A549 (cell line): ENCODE data around the gene ZFHX3. TPM values are rescaled to one million over a fixed set of nuclear protein-coding genes. Genes with fewer than 3 reads are reported as not detected.

Source experiments
- ATAC-seq, 2 experiments: fragments of 200-7000 bp in 1 of 2; fragments of >200 bp in 1 of 2; cut with Nextera tagmentation in 1 of 2; cut with Tn5 transposase in 1 of 2; 3 replicates each; pipeline versions ENCODE4 v1.8.0 to v1.9.1; 2018 to 2020; ENCODE audit warnings: mild to moderate bottlenecking in 1 of 2, moderate library complexity in 1 of 2
- CTCF ChIA-PET: fragments of 300-600 bp; sonication (Branson Sonifier 250); formaldehyde crosslinking; extraction: SDS; loops from one replicate; lab custom pipeline; 2021; ENCODE audit warnings: antibody characterized with exemption, inconsistent platforms; lab: Yijun Ruan, JAX
- POLR2A ChIA-PET: fragments of 350-600 bp; formaldehyde crosslinking; extraction: SDS; loops from one replicate; lab custom pipeline; 2021; ENCODE audit warnings: antibody characterized with exemption, inconsistent platforms; lab: Yijun Ruan, JAX
- DNase-seq, 2 experiments: peaks; one replicate each; pipeline versions ENCODE4 v3.0.0 to v3.0.0-alpha.2; 2011 to 2016; ENCODE audit warnings: low read depth in 1 of 2, low spot score in 1 of 2
- FAIRE-seq: peaks from 2 replicates; lab custom pipeline; 2011; peaks lifted over from hg19 to GRCh38; lab: Jason Lieb, UNC
- H3K27ac ChIP-seq, 2 experiments: fragments of >200 bp; sonication (Bioruptor Twin); formaldehyde crosslinking; 3 replicates each; pipeline ENCODE4 v1.5.1; 2016 to 2017
- H3K4me1 ChIP-seq: fragments of >200 bp; sonication (Bioruptor Twin); formaldehyde crosslinking; 3 replicates; pipeline ENCODE4 v1.6.1; 2016
- H3K4me2 ChIP-seq: fragments of >200 bp; sonication (Bioruptor Twin); formaldehyde crosslinking; 3 replicates; pipeline ENCODE4 v1.6.1; 2016
- H3K4me3 ChIP-seq: fragments of >200 bp; sonication (Bioruptor Twin); formaldehyde crosslinking; 3 replicates; pipeline ENCODE4 v1.5.1; 2016
- H3K9me3 ChIP-seq: fragments of >200 bp; sonication (Bioruptor Twin); formaldehyde crosslinking; 3 replicates; pipeline ENCODE4 v1.6.1; 2016
- BHLHE40 ChIP-seq: IDR thresholded peaks from 2 replicates; pipeline ENCODE4 v1.6.1; 2012; ENCODE audit warnings: low read depth, low read length, inconsistent platforms
- CBX2 ChIP-seq: fragments of 200-600 bp; sonication (generic); IDR thresholded peaks from 2 replicates; pipeline ENCODE4 v1.6.1; 2016; ENCODE audit warnings: low read depth, mild to moderate bottlenecking, borderline replicate concordance
- CBX8 ChIP-seq: fragments of 200-600 bp; sonication (generic); IDR thresholded peaks from 2 replicates; pipeline ENCODE4 v1.6.1; 2016
- EHMT2 ChIP-seq: fragments of 200-600 bp; sonication (generic); IDR thresholded peaks from 2 replicates; pipeline ENCODE4 v1.6.1; 2016; ENCODE audit warnings: antibody characterized with exemption, low read depth, mild to moderate bottlenecking, moderate library complexity
- EP300 ChIP-seq, 2 experiments: fragments of >200 bp; sonication (Bioruptor Twin); formaldehyde crosslinking; IDR thresholded peaks; 2 replicates in 1 of 2; 3 replicates in 1 of 2; pipeline ENCODE4 v1.6.1; 2016 to 2017
- FOSB ChIP-seq: fragments of 250-450 bp; sonication (Bioruptor Pico); IDR thresholded peaks from 2 replicates; pipeline ENCODE4 v1.5.0; 2020; ENCODE audit warnings: mild to moderate bottlenecking, moderate library complexity
- FOSL2 ChIP-seq, 2 experiments: fragments of 450-650 bp in 1 of 2; fragments of >200 bp in 1 of 2; sonication (Bioruptor Twin) in 1 of 2; formaldehyde crosslinking; IDR thresholded peaks; 2 replicates each; pipeline versions ENCODE4 v1.5.0 to v1.6.1; 2016 to 2020; ENCODE audit warnings: mild to moderate bottlenecking in 1 of 2, moderate library complexity in 1 of 2
- FOXS1 ChIP-seq: fragments of 250-450 bp; sonication (Bioruptor Pico); IDR thresholded peaks from 2 replicates; pipeline ENCODE4 v1.5.0; 2020; ENCODE audit warnings: mild to moderate bottlenecking, moderate library complexity
- HDAC2 ChIP-seq: fragments of 200-600 bp; sonication (generic); IDR thresholded peaks from 2 replicates; pipeline ENCODE4 v1.6.1; 2016
- HEYL ChIP-seq: fragments of 250-450 bp; sonication (Bioruptor Pico); IDR thresholded peaks from 2 replicates; pipeline ENCODE4 v1.8.0; 2021; ENCODE audit warnings: mild to moderate bottlenecking, moderate library complexity
- HOXA7 ChIP-seq: fragments of 250-450 bp; sonication (Bioruptor Pico); IDR thresholded peaks from 2 replicates; pipeline ENCODE4 v1.5.0; 2020; ENCODE audit warnings: mild to moderate bottlenecking, moderate library complexity
- KDM1A ChIP-seq: fragments of 200-600 bp; sonication (generic); IDR thresholded peaks from 2 replicates; pipeline ENCODE4 v1.6.1; 2016; ENCODE audit warnings: low read depth, mild to moderate bottlenecking
- NFE2L2 ChIP-seq: fragments of 150-350 bp; conservative IDR thresholded peaks from 2 replicates; pipeline ENCODE4 v1.6.1; 2014; ENCODE audit warnings: low read length
- POLR2A ChIP-seq: IDR thresholded peaks from 2 replicates; pipeline ENCODE4 v1.6.1; 2012; ENCODE audit warnings: mild to moderate bottlenecking, low read length
- POLR2AphosphoS2 ChIP-seq: conservative IDR thresholded peaks from 2 replicates; pipeline ENCODE4 v1.6.1; 2012; ENCODE audit warnings: low read length, improper control_type of control experiment, inconsistent platforms
- RAD21 ChIP-seq, 2 experiments: fragments of >200 bp in 1 of 2; sonication (Bioruptor Twin) in 1 of 2; formaldehyde crosslinking in 1 of 2; IDR thresholded peaks in 1 of 2; conservative IDR thresholded peaks in 1 of 2; 2 replicates in 1 of 2; 3 replicates in 1 of 2; pipeline ENCODE4 v1.6.1; 2012 to 2018; ENCODE audit warnings: inconsistent platforms in 1 of 2
- RNF2 ChIP-seq: fragments of 200-600 bp; sonication (generic); IDR thresholded peaks from 2 replicates; pipeline ENCODE4 v1.6.1; 2016; ENCODE audit warnings: low read depth, mild to moderate bottlenecking, antibody characterized with exemption, moderate library complexity, borderline replicate concordance
- SMC3 ChIP-seq: fragments of >200 bp; sonication (Bioruptor Twin); formaldehyde crosslinking; IDR thresholded peaks from 3 replicates; pipeline ENCODE4 v1.6.1; 2018; ENCODE audit warnings: inconsistent platforms
- ZC3H11A ChIP-seq: fragments of 450-650 bp; IDR thresholded peaks from 2 replicates; pipeline ENCODE4 v1.6.1; 2014; ENCODE audit warnings: antibody characterized with exemption, mild to moderate bottlenecking
- ZFP36 ChIP-seq: fragments of 450-650 bp; IDR thresholded peaks from 2 replicates; pipeline ENCODE4 v1.6.1; 2014; ENCODE audit warnings: borderline replicate concordance; ENCODE audit not compliant: partially characterized antibody
- ZSCAN20 ChIP-seq: fragments of 250-450 bp; sonication (Bioruptor Pico); IDR thresholded peaks from 2 replicates; pipeline ENCODE4 v1.8.0; 2022; ENCODE audit warnings: mild to moderate bottlenecking, moderate library complexity
- WGBS: methylation state at CpG from one replicate; pipeline ENCODE4 v1.1.6; 2017; ENCODE audit errors: missing lambda C conversion rate; 5-methylcytosine and 5-hydroxymethylcytosine counted together
- polyA plus RNA-seq, 4 experiments: library from polyadenylated mRNA; depleted of rRNA in 3 of 4; stranded (reverse); fragments of >200 nt; fragmentation: RNase III in 1 of 4; extraction: RNeasy Plus Mini Kit Qiagen cat#74134 plus additional on column Dnase treatment in 1 of 4; gene quantifications; 2 replicates in 3 of 4; 3 replicates in 1 of 4; pipeline ENCODE4 v1.2.3, GENCODE V29; 2011 to 2017
- TF ChIP-seq, protein P1 (sequence below): fragments of 450-650 bp; IDR thresholded peaks from 2 replicates; pipeline ENCODE4 v1.6.1; 2014; ENCODE audit warnings: antibody characterized with exemption
- TF ChIP-seq, protein P2 (sequence below): IDR thresholded peaks from 2 replicates; pipeline ENCODE4 v1.6.1; 2012; ENCODE audit warnings: low read depth, borderline replicate concordance
- TF ChIP-seq, protein P3 (sequence below): fragments of >200 bp; sonication (Bioruptor Twin); formaldehyde crosslinking; IDR thresholded peaks from 2 replicates; pipeline ENCODE4 v1.6.1; 2016
- TF ChIP-seq, protein P4 (sequence below): fragments of >200 bp; sonication (Bioruptor Twin); formaldehyde crosslinking; IDR thresholded peaks from 3 replicates; pipeline ENCODE4 v1.6.1; 2016
- TF ChIP-seq, protein P5 (sequence below): fragments of >200 bp; sonication (Bioruptor Twin); formaldehyde crosslinking; IDR thresholded peaks from 3 replicates; pipeline ENCODE4 v1.5.1; 2016

The ZFHX3 gene
- polyA plus RNA-seq, 2 of the 4 experiments (the other 2 are of a cell fraction): 3.9 to 6.5 TPM

DNA sequence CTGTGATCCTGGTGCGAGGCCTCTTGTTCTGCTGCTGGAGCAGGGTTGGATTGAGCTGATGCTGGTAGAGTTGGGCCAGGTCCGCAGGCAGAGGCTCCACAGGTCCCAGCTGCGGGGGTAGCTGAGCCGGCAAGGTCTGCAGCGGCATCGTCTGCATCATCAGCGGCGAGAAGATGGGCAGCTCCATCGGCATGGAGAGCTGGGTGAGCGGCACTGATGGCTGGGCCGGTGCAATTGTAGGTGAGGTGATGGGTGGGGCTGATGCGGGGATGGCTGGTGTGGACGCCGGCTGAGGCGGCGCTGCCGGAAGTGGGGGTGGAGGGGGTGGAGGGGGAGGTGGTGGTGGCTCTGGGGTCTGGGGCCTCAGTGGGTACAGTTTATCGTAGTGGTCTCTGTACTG lies 251.7 kb downstream of the ZFHX3 start:
- FAIRE-seq (no peak), ATAC-seq (no peak)
- H3K9me3 ChIP-seq: no peaks in the 10 kb centered on the region
- no peaks in the 10 kb centered on the region for H3K4me1 ChIP-seq
- CTCF ChIA-PET: interaction anchor here (0.6 to 1.5 kb wide), 2 partner anchors 37 to 51 kb away, joined by 4 read pairs; no protein-coding TSS in a partner anchor
- H3K4me2 ChIP-seq: no peak overlapping the region
- no peak for TF ChIP-seq FOXS1 (CRISPR knock-in tag)
- TF ChIP-seq CBX2: no peak
- TF ChIP-seq ZFP36: no peak
- TF ChIP-seq ZSCAN20: no peak
- TF ChIP-seq ZC3H11A: no peak
- TF ChIP-seq, protein P1, sequence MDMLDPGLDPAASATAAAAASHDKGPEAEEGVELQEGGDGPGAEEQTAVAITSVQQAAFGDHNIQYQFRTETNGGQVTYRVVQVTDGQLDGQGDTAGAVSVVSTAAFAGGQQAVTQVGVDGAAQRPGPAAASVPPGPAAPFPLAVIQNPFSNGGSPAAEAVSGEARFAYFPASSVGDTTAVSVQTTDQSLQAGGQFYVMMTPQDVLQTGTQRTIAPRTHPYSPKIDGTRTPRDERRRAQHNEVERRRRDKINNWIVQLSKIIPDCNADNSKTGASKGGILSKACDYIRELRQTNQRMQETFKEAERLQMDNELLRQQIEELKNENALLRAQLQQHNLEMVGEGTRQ: no peak
- no peak for TF ChIP-seq FOSL2 (IDR thresholded peaks at IDR 0.05)
- TF ChIP-seq FOSL2 (CRISPR knock-in tag; IDR thresholded peaks at IDR 0.05): no peak
- no peak for TF ChIP-seq CBX8
- no peak for TF ChIP-seq EHMT2
- no peak for TF ChIP-seq RNF2
- TF ChIP-seq KDM1A: no peak
- TF ChIP-seq, all 56 proteins: peak for 0
- H3K27ac ChIP-seq: no peak overlapping the region
- POLR2A ChIA-PET: no interaction called here
- DNase-seq: no peak
- no peak overlapping the region for H3K4me3 ChIP-seq
- 95% methylated on average over 12 of the region's 18 CpGs for WGBS

DNA sequence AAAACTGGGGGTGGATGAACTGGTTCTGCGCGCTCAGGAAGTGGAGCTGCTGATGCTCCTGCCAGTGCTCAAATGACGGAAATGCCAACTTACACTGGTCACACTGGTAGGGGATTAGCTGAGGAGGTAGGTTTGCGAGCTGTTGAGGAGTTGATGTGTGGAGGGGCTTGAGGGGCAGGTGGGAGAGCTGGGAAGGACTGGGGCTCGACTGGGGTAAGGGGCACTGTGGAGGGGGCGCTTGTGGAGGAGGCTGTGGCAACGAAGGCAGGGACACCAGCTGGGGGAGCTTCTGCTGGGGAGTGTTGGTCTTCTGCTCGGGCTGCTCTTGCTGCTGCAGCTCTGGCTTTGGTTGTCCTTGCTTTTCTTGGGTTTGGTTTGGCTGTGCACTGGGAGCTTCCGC lies 252.9 kb downstream of the ZFHX3 start:
- POLR2A ChIA-PET: no interaction called here
- Histone ChIP-seq H3K27ac (no peak overlapping the region), H3K4me2 (no peak overlapping the region), H3K9me3 (no peaks in the 10 kb centered on the region), H3K4me3 (no peak overlapping the region), H3K4me1 (no peaks in the 10 kb centered on the region)
- ATAC-seq (no peak), DNase-seq (no peak), FAIRE-seq (no peak)
- WGBS: 92% methylated on average over 9 of the region's 9 CpGs
- CTCF ChIA-PET: interaction anchor here (0.7 to 1.6 kb wide), 3 partner anchors 12 to 670 kb away, joined by 3 to 4 read pairs (median 4); no protein-coding TSS in a partner anchor
- TF ChIP-seq HDAC2: no peak
- no peak for TF ChIP-seq POLR2AphosphoS2
- no peak for TF ChIP-seq HEYL (CRISPR knock-in tag)
- TF ChIP-seq, protein P2, sequence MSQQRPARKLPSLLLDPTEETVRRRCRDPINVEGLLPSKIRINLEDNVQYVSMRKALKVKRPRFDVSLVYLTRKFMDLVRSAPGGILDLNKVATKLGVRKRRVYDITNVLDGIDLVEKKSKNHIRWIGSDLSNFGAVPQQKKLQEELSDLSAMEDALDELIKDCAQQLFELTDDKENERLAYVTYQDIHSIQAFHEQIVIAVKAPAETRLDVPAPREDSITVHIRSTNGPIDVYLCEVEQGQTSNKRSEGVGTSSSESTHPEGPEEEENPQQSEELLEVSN: no peak
- no peak for TF ChIP-seq FOSB (CRISPR knock-in tag)
- no peak for TF ChIP-seq FOSL2 (IDR thresholded peaks at IDR 0.05)
- no peak for TF ChIP-seq FOSL2 (CRISPR knock-in tag; IDR thresholded peaks at IDR 0.05)
- no peak for TF ChIP-seq POLR2A
- no peak for TF ChIP-seq EP300 (IDR thresholded peaks at IDR 0.05)
- TF ChIP-seq, protein P3, sequence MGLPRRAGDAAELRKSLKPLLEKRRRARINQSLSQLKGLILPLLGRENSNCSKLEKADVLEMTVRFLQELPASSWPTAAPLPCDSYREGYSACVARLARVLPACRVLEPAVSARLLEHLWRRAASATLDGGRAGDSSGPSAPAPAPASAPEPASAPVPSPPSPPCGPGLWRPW: no peak
- TF ChIP-seq, protein P4, sequence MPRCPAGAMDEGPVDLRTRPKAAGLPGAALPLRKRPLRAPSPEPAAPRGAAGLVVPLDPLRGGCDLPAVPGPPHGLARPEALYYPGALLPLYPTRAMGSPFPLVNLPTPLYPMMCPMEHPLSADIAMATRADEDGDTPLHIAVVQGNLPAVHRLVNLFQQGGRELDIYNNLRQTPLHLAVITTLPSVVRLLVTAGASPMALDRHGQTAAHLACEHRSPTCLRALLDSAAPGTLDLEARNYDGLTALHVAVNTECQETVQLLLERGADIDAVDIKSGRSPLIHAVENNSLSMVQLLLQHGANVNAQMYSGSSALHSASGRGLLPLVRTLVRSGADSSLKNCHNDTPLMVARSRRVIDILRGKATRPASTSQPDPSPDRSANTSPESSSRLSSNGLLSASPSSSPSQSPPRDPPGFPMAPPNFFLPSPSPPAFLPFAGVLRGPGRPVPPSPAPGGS: no peak

DNA sequence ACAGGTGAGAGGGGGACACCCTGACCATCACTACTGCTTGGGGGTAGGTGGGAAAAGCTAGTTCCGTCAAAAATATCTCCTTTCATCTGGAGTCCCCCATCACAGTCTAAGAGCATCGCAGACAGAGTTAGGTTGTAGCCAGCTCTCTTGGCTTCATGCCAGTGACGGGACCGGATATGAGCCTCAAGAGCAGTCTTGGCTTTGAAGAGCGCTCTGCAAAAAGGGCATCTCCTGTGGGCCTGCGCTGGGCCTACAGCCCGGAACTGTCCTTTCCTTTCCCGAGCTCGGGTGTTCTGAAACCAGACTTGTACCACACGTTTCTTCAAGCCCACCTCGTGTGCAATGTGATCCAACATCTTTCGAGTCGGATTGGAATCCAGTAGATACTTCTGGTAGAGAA lies 253.6 kb downstream of the ZFHX3 start:
- WGBS: 94% methylated on average over 13 of the region's 13 CpGs
- Histone ChIP-seq H3K9me3 (no peaks in the 10 kb centered on the region), H3K4me1 (no peaks in the 10 kb centered on the region), H3K27ac (no peak overlapping the region), H3K4me3 (no peak overlapping the region), H3K4me2 (no peak overlapping the region)
- ATAC-seq (no peak), FAIRE-seq (no peak), DNase-seq (no peak)
- TF ChIP-seq RAD21 (conservative IDR thresholded peaks at IDR 0.05 in 1 of 2, IDR thresholded peaks at IDR 0.05 in 1 of 2) (no peak), BHLHE40 (no peak), HOXA7 (CRISPR knock-in tag) (no peak), SMC3 (no peak), NFE2L2 (no peak), HEYL (CRISPR knock-in tag) (no peak)
- TF ChIP-seq, protein P5, sequence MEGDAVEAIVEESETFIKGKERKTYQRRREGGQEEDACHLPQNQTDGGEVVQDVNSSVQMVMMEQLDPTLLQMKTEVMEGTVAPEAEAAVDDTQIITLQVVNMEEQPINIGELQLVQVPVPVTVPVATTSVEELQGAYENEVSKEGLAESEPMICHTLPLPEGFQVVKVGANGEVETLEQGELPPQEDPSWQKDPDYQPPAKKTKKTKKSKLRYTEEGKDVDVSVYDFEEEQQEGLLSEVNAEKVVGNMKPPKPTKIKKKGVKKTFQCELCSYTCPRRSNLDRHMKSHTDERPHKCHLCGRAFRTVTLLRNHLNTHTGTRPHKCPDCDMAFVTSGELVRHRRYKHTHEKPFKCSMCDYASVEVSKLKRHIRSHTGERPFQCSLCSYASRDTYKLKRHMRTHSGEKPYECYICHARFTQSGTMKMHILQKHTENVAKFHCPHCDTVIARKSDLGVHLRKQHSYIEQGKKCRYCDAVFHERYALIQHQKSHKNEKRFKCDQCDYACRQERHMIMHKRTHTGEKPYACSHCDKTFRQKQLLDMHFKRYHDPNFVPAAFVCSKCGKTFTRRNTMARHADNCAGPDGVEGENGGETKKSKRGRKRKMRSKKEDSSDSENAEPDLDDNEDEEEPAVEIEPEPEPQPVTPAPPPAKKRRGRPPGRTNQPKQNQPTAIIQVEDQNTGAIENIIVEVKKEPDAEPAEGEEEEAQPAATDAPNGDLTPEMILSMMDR: no peak
- ChIA-PET POLR2A (no interaction called here), CTCF (interaction anchor here (1.6 kb wide), 1 partner anchor 13 kb away, joined by 4 read pairs; no protein-coding TSS in a partner anchor)
